K562 (cell line): Measurements from ENCODE around the gene CACNG1. TPM values are rescaled to one million over a fixed set of nuclear protein-coding genes. Genes with fewer than 3 reads are reported as not detected.

Source experiments
- ATAC-seq: fragments of 200-7000 bp; cut with Tn5 transposase; 3 replicates; pipeline ENCODE4 v1.9.1; 2020; ENCODE audit warnings: moderate library complexity
- BruUV-seq: library from RNA; stranded (reverse); fragments of 400-500 nt; replicated peaks from 2 replicates; lab custom pipeline; 2021; lab: Mats Ljungman, UMichigan
- CTCF ChIA-PET: fragments of 300-600 bp; formaldehyde crosslinking; extraction: SDS; loops from one replicate; lab custom pipeline; 2021; ENCODE audit warnings: low intra/inter-chr PET ratio; lab: Yijun Ruan, JAX
- POLR2A ChIA-PET: fragments of 300-600, 350-650 bp; sonication (Branson Sonifier 250); formaldehyde crosslinking; extraction: SDS; loops from one replicate; lab custom pipeline; 2021; ENCODE audit warnings: antibody characterized with exemption, inconsistent platforms; lab: Yijun Ruan, JAX
- DNase-seq, 4 experiments: peaks; one replicate each; pipeline versions ENCODE4 v3.0.0 to v3.0.0-alpha.2; 2011 to 2018; ENCODE audit warnings: low spot score in 3 of 4, mixed read lengths in 3 of 4; ENCODE audit errors: extremely low read depth in 1 of 4
- FAIRE-seq: peaks from 2 replicates; lab custom pipeline; 2011; peaks lifted over from hg19 to GRCh38; lab: Jason Lieb, UNC
- H2AFZ ChIP-seq: 2 replicates; pipeline ENCODE4 v1.6.0; 2011; ENCODE audit warnings: low read depth, low read length, control low read depth, inconsistent platforms
- H3K27ac ChIP-seq: fragments of 200-600 bp; 3 replicates; pipeline ENCODE4 v1.8.0; 2011; ENCODE audit warnings: low read depth, mild to moderate bottlenecking, control low read depth, inconsistent platforms, low read length, moderate library complexity, mixed read lengths; ENCODE audit errors: extremely low read depth
- H3K27me3 ChIP-seq, 2 experiments: fragments of 300-600 bp in 1 of 2; 2 replicates in 1 of 2; 3 replicates in 1 of 2; pipeline versions ENCODE4 v1.6.0 to v1.8.0; 2011; ENCODE audit warnings: inconsistent platforms in 2 of 2, low read length in 2 of 2, mild to moderate bottlenecking in 1 of 2, mixed read lengths in 1 of 2, moderate library complexity in 1 of 2; ENCODE audit not compliant: control insufficient read depth in 2 of 2, insufficient read depth in 2 of 2
- H3K36me3 ChIP-seq: fragments of 300-600 bp; 3 replicates; pipeline ENCODE4 v1.8.0; 2011; ENCODE audit warnings: mild to moderate bottlenecking, low read length, inconsistent platforms; ENCODE audit not compliant: control insufficient read depth, insufficient read depth
- H3K4me1 ChIP-seq, 2 experiments: fragments of 200-600 bp in 1 of 2; replicated peaks in 1 of 2; 2 replicates in 1 of 2; 3 replicates in 1 of 2; pipeline versions ENCODE4 v1.5.1 to v1.8.0; 2011; ENCODE audit warnings: inconsistent platforms in 2 of 2, low read length in 2 of 2, mild to moderate bottlenecking in 1 of 2, mixed read lengths in 1 of 2, moderate library complexity in 1 of 2; ENCODE audit not compliant: control insufficient read depth in 2 of 2, insufficient read depth in 2 of 2
- H3K4me2 ChIP-seq: 2 replicates; pipeline ENCODE4 v1.6.1; 2011; ENCODE audit warnings: low read length, control low read depth, inconsistent platforms, mixed read lengths; ENCODE audit not compliant: insufficient read depth
- H3K4me3 ChIP-seq: fragments of 200-600 bp; sonication (generic), shearing (Covaris generic); 2 replicates; pipeline ENCODE4 v1.5.1; 2016; ENCODE audit warnings: control low read depth, inconsistent platforms
- H3K79me2 ChIP-seq: fragments of 200-600 bp; 3 replicates; pipeline ENCODE4 v1.8.0; 2011; ENCODE audit warnings: low read length, inconsistent platforms; ENCODE audit not compliant: control insufficient read depth, insufficient read depth
- H3K9ac ChIP-seq, 2 experiments: 2 replicates each; pipeline versions ENCODE4 v1.6.0 to v1.6.1; 2011; ENCODE audit warnings: low read depth in 2 of 2, low read length in 2 of 2, control low read depth in 1 of 2, inconsistent platforms in 1 of 2, mild to moderate bottlenecking in 1 of 2, mixed read lengths in 1 of 2; ENCODE audit not compliant: insufficient read depth in 1 of 2
- H3K9me1 ChIP-seq: one replicate; pipeline ENCODE4 v1.6.0; 2011; ENCODE audit warnings: inconsistent platforms, mild to moderate bottlenecking, low read length, moderate library complexity; ENCODE audit not compliant: control insufficient read depth, insufficient read depth
- H3K9me3 ChIP-seq: replicated peaks from 2 replicates; pipeline ENCODE4 v1.5.1; 2011; ENCODE audit warnings: low read depth, low read length, inconsistent platforms; ENCODE audit not compliant: control insufficient read depth, insufficient read depth
- H4K20me1 ChIP-seq: replicated peaks from 2 replicates; pipeline ENCODE4 v1.6.1; 2011; ENCODE audit warnings: low read length, inconsistent platforms, mixed read lengths; ENCODE audit not compliant: control insufficient read depth, insufficient read depth
- CBX3 ChIP-seq, 2 experiments: IDR thresholded peaks; 1 replicate in 1 of 2; 2 replicates in 1 of 2; pipeline ENCODE4 v1.6.1; 2012; ENCODE audit warnings: inconsistent platforms in 2 of 2, low read length in 2 of 2, borderline replicate concordance in 1 of 2, control low read depth in 1 of 2
- CBX5 ChIP-seq: IDR thresholded peaks from 2 replicates; pipeline ENCODE4 v1.6.1; 2014; ENCODE audit warnings: low read depth, borderline replicate concordance
- TRIM28 ChIP-seq: fragments of 450-650 bp; IDR thresholded peaks from 2 replicates; pipeline ENCODE4 v1.6.1; 2017
- ZNF280A ChIP-seq: fragments of 450-650 bp; IDR thresholded peaks from 2 replicates; pipeline ENCODE4 v1.6.1; 2018; ENCODE audit warnings: mild to moderate bottlenecking, low read depth; ENCODE audit not compliant: partially characterized antibody
- ZNF512 ChIP-seq: IDR thresholded peaks from 2 replicates; pipeline ENCODE4 v1.6.1; 2016; ENCODE audit warnings: missing genetic modification characterization, missing compliant biosample characterization
- WGBS: fragments of 100-300 bp; shearing (Covaris generic); methylation state at CpG from one replicate; pipeline ENCODE4 v1.1.6; 2016; ENCODE audit warnings: low coverage, mixed read lengths; ENCODE audit not compliant: insufficient coverage; ENCODE audit errors: missing lambda C conversion rate; 5-methylcytosine and 5-hydroxymethylcytosine counted together
- in situ Hi-C: fragments of 300-500 bp; cut with MboI; formaldehyde crosslinking; loops from 4 replicates; pipeline ENCODE4 v1.15.0; 2018; ENCODE audit warnings: inconsistent platforms, mixed read lengths
- intact Hi-C: fragments of 100-400 bp; cut with micrococcal nuclease; formaldehyde crosslinking; loops from 2 replicates; pipeline ENCODE4 v1.14.2; 2022
- polyA plus RNA-seq, 8 experiments: library from polyadenylated mRNA; depleted of rRNA in 4 of 8; stranded (reverse) in 5 of 8; unstranded in 3 of 8; fragments of >200 nt; fragmentation: Nextera tagmentation in 2 of 8; fragmentation: Illumina TruSeq in 1 of 8; extraction: Ambion mirVana in 2 of 8; extraction: Trizol in 1 of 8; gene quantifications; 2 replicates each; pipeline versions ENCODE4 v1.2.1 to v1.2.3, GENCODE V29; 2011 to 2014; ENCODE audit warnings: inconsistent platforms in 1 of 8, missing spikeins in 1 of 8
- total RNA-seq, 7 experiments: library from RNA; depleted of rRNA in 6 of 7; stranded (reverse); fragments of >200 nt in 6 of 7; fragmentation: Illumina TruSeq in 2 of 7; extraction: Trizol in 2 of 7; gene quantifications; 2 replicates each; pipeline versions ENCODE4 v1.2.1 to v1.2.3, GENCODE V29; 2011 to 2021; ENCODE audit warnings: low replicate concordance in 1 of 7

The CACNG1 gene
- total and polyA plus RNA-seq, 9 of the 15 experiments (the other 6 are each of a cell fraction or from before 2014, with no cell fraction given), result not detected

DNA sequence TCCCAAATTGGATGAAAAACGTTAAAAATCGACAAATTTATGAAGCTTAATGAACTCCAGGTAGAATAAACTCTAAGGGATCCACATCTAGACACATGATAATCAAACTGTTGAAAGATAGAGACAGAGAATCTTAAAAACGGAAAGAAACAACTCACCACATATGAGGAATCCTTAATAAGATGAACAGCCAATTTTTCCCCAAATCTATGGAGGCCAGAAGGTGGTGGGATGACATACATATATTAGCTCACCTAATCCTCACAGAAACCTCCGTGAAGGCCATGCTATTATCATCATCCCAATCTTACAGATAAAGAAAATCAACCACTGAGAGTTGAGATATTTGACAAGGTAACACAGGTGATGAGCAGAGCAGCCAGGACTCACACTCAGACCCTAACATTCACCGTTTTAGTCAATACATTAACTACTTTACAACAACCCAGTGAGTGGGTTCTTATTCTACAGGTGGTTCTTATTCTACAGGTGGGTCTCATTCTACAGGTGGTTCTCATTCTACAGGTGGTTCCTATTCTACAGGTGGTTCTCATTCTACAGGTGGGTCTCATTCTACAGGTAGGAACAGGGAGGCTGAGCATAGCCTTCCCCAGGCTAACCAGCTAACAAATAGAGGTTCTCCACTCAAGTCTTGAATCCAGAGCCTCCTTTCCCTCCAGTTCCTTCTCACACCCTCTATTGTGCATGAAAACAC, 4.8 kb downstream of the CACNG1 start:
- TF ChIP-seq CBX5 (peak; percentile 77; the same call in 1 of the 2 replicates), CBX3 (IDR thresholded peaks at IDR 0.05; ENCODE audit: borderline replicate concordance in 1 of 2, low read length in 2 of 2) (peak in 1 of 2 experiments; percentile 93; a peak in 2 of 3 replicates), ZNF512 (tag) (no peak), TRIM28 (peak; percentile 91; the same call in 1 of the 2 replicates), ZNF280A (peak; percentile 69)
- Histone ChIP-seq H4K20me1 (no peaks in the 10 kb centered on the region), H3K79me2 (no peaks in the 10 kb centered on the region), H3K27ac (no peak overlapping the region), H3K27me3 (peaks cover 20 to 44% of the 10 kb centered on the region in 2 experiments; a peak in 4 of 5 replicates), H3K4me2 (no peak overlapping the region), H2AFZ (no peak overlapping the region), H3K4me1 (peaks cover 0 to 4% of the 10 kb centered on the region in 2 experiments; a peak in 2 of 5 replicates), H3K9ac (no peak overlapping the region), H3K36me3 (no peaks in the 10 kb centered on the region), H3K9me1 (no peaks in the 10 kb centered on the region), H3K9me3 (no peaks in the 10 kb centered on the region; the same call in 1 of the 2 replicates), H3K4me3 (no peak overlapping the region)
- FAIRE-seq, result no peak
- no peak for ATAC-seq
- no TSS peak for BruUV-seq
- ChIA-PET CTCF (no interaction called here), POLR2A (interaction anchor here (0.6 kb wide), 1 partner anchor 27 kb away, joined by 3 read pairs; no protein-coding TSS in a partner anchor)
- intact Hi-C loops, result no loop called here
- WGBS, result 2% methylated on average over 5 of the region's 5 CpGs
- DNase-seq, result no peak
- in situ Hi-C loops, result no loop called here
